ENCODE measurements around the gene ZBTB32.

ZBTB32 gene

DNA sequence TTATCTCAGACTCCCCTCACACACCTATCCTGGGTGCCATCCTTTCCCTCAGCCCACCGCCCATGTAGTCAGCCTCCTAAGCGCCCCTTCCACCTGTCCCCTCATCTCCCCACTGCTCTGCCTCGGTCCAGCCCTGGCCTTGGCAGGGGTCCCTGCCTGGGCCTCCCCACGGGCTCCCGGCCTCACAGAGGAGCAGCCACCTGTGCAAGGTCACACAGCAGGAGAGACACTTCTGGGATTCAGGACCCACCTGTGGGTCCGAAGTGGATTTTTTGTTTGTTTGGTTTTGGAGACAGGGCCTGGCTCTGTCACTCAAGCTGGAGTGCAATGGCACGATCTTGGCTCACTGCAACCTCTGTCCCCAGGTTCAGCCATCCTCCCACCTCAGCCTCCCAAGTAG, 38.8 kb upstream of the ZBTB32 start:
- TF ChIP-seq, protein P1, sequence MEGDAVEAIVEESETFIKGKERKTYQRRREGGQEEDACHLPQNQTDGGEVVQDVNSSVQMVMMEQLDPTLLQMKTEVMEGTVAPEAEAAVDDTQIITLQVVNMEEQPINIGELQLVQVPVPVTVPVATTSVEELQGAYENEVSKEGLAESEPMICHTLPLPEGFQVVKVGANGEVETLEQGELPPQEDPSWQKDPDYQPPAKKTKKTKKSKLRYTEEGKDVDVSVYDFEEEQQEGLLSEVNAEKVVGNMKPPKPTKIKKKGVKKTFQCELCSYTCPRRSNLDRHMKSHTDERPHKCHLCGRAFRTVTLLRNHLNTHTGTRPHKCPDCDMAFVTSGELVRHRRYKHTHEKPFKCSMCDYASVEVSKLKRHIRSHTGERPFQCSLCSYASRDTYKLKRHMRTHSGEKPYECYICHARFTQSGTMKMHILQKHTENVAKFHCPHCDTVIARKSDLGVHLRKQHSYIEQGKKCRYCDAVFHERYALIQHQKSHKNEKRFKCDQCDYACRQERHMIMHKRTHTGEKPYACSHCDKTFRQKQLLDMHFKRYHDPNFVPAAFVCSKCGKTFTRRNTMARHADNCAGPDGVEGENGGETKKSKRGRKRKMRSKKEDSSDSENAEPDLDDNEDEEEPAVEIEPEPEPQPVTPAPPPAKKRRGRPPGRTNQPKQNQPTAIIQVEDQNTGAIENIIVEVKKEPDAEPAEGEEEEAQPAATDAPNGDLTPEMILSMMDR (conservative IDR thresholded peaks at IDR 0.05): no peak
- no peak for TF ChIP-seq ZFX (IDR thresholded peaks at IDR 0.05)
- no peak overlapping the region for H3K27ac ChIP-seq

DNA sequence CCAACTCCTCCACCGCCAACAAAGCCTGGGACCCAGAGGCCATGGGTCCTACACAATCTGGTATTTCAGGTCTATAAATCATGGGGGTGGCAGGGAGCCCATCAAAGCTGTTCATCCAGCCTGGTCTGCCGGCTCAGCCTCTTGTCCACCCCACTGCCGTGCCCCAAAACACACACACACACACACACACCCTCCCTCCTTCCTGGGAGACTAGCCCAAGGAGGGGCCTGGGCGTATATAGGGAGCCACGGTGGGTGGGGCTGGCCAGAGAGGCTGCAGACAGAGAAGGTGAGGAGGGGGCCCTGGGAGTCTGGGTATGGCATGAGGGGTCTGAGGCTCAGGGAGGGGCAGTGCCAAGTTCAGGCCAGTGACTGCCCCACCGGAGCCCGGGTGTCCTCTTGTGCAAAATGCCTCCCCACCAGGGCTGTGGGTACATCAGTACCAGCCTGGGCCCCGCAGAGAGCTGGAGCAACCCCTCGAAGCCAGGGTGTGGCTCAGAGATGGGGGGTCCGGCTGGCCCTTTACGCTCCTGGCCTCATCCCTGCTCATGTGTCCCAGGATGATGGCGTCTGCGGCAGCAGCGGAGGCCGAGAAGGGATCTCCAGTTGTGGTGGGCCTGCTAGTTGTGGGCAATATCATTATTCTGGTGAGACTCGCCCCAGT, 38.0 kb upstream of the ZBTB32 start, which contains the start of gene UPK1A:
Gene UPK1A, plus strand, starts transcription at position 267 of the 663 bp plus-strand sequence. Its CDS starts 296 bp downstream, at position 563.
- no peak for TF ChIP-seq ZFX (IDR thresholded peaks at IDR 0.05)
- TF ChIP-seq, protein P1 (conservative IDR thresholded peaks at IDR 0.05): no peak
- H3K27ac ChIP-seq: no peak within 1 kb of the TSS

DNA sequence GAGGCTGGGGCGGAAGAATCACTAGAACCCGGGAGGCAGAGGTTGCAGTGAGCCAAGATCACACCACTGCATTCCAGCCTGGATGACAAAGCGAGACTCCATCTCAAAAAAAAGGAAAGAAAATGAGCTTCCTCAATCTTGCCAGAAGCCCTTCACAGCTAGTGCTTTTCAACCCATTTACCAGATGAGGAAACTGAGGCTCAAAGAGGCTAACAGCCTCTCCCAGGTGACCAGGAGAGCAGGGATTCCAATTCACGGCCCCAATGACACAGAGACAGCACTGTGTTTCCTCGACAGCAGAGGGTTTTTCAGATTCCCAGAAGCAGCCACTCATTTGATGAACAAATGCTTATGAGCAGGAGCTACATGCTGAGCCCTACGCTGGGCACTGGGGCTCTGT, 34.8 kb upstream of the ZBTB32 start:
- no peak for TF ChIP-seq ZFX (IDR thresholded peaks at IDR 0.05)
- TF ChIP-seq, protein P1 (conservative IDR thresholded peaks at IDR 0.05): no peak

DNA sequence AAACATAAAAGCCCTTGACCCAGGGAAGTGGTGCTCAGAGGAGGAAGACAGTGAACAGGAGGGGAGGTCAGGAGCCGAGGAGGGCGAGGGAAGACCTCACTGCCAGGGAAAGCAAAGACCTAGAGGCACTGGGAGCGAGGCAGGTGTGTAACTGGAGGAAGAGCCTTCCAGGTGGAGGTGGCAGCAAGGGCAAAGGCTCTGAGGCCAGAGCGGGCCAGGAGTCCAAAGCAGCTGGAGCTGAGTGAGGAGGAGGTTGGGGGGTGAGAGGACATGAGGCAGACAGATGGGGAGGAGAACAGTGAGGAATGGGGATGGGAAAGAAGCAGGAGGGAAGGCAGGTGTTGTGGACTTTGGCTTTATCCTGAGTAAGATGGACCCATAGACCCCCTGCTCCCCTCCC, 34.4 kb upstream of the ZBTB32 start:
- no peak overlapping the region for H3K27ac ChIP-seq
- TF ChIP-seq, protein P1 (conservative IDR thresholded peaks at IDR 0.05): no peak
- TF ChIP-seq ZFX (IDR thresholded peaks at IDR 0.05): no peak

More for the DNA sequence above, 34.8 kb upstream of the ZBTB32 start:
- H3K27ac ChIP-seq: no peak overlapping the region

DNA sequence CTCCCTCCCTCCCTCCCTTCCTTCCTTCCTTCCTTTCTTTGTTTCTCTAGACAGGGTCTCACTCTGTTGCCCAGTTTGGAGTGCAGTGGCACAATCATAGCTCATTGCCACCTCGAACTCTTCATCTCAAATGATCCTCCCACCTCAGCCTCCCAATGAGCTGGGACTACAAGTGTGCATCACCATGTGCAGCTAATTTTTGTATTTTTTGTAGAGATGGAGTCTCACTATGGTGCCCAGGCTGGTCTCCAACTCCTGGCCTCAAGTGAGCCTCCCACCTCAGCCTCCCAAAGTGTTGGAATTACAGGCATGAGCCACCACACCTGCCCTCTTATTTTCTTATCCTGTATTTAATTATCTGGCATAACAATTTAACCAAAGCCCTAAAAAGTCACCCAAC, 33.7 kb upstream of the ZBTB32 start:
- TF ChIP-seq, protein P1 (conservative IDR thresholded peaks at IDR 0.05): no peak

DNA sequence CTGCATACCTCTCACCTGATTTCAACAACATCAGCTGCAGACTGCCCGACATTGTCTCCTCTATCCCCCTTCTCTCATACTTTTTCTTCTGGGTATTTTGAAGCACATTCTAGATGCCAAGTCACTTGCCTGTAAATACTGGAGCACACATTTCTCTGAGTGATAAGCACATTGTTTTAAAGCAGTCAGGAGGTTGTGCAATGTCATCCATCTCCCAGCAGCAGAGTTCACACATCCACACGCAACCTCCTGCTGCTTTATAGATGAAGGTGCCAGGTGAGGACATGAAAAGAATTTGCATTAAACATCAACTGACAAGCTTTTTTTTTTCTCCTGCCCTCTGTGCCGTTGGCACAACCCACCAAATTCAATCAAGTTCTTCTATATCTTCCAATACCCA, 32.5 kb upstream of the ZBTB32 start:
- H3K27ac ChIP-seq: no peak overlapping the region
- TF ChIP-seq, protein P1 (conservative IDR thresholded peaks at IDR 0.05): no peak
- TF ChIP-seq ZFX (IDR thresholded peaks at IDR 0.05): no peak

More for the DNA sequence above, 33.7 kb upstream of the ZBTB32 start:
- H3K27ac ChIP-seq: no peak overlapping the region

DNA sequence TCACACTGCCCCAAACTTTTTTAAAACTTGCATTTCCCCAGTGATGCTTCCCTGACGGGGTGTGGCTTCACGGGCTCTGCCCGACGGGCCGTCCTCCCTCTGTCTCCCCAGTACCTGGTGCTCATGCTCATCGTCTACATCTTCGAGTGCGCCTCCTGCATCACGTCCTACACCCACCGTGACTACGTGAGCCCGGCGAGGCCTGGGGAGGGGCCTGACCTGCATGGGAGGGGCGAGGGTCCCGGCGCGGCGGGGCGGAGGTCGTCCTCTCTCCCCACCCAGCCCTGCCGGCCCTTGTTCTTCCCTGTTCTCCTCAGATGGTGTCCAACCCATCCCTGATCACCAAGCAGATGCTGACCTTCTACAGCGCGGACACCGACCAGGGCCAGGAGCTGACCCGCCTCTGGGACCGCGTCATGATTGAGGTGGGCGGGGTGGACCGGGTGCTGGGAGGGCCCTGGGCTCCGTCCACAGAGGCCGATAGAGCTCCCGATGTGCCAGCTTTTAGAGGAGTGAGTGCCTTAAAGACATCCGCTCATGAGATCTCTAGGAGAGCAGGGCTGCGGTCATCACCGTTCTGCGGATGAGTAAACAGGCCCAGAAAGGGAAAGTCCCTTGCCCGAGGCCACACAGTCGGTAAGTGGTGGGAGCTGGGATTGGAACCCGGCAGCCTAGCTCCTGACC, 31.1 kb upstream of the ZBTB32 start:
- no peak overlapping the region for H3K27ac ChIP-seq
- TF ChIP-seq ZFX (IDR thresholded peaks at IDR 0.05): no peak
- TF ChIP-seq, protein P1 (conservative IDR thresholded peaks at IDR 0.05): no peak
